Daoy (cell line): Measurements from ENCODE around the gene RAP1B. TPM values are rescaled to one million over a fixed set of nuclear protein-coding genes. Genes with fewer than 3 reads are reported as not detected.

ENCODE experiments used
- DNase-seq: peaks from one replicate; pipeline ENCODE4 v3.0.0-alpha.2; 2015; ENCODE audit warnings: low read depth
- total RNA-seq: library from RNA; depleted of rRNA; stranded (reverse); fragments of >200 nt; shearing (Covaris generic); gene quantifications from 2 replicates; pipeline ENCODE4 v1.2.3, GENCODE V29; 2014; rRNA removed

Gene RAP1B
- total RNA-seq: 329 and 359 TPM in 2 replicates

DNA sequence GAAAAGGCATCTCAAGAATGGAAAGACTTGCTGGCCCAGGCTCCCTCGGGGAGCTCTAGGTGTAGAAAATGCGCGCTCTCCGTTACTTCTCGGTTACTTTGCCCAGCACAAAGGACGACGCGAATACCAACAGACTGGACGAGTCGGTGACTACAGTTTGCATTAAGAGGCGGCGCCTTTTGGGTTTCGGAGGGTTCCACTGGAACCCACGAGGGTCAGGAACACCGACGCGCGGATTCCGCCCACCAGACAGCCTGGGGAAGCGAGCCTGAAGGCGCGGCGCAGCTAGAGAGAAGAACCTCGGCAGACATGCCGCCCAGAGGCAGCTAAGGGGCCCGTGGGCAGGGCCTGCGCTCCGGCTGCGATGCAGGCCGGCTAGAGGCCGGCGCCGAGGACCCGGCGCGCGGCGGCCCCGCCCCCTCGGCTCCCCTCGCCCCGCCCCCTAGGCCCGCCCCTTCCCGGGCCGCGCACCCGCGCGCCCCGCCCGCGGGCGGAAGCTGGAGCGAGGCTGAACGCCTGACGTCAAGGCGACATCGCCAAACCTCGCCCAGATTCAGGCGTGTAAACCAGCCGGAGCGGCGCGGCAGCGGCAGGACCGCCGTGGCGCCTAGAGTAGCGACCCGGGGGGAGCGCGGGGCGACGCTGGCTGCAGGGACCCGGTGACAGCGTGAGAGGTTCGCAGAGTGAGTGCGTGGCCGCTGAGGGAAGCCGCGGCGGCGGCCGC is at the start of gene RAP1B:
TSS of gene RAP1B (plus strand) at position 530 of the 724 bp plus-strand sequence. CDS start 37,826 bp downstream, outside the sequence.
- DNase-seq: peak; percentile 94

DNA sequence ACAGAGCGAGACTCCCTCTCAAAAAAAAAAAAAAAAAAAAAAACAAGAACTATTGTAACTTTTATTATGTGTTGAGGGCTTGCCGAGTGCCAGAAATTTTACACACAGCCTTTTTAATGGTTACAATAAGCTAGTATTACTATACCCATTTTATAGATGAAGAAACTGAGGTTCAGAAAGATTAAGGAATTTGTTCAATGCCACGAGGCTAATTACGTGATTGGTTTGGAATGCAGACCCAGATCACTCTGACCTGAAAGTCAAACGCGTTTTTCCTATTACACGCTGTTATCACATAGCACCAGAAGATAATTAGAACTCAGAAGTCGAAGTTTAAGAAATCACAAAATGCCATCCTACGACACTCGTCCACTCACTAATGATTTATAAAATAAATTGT is 48.9 kb upstream of the RAP1B start:
- DNase-seq: no peak

DNA sequence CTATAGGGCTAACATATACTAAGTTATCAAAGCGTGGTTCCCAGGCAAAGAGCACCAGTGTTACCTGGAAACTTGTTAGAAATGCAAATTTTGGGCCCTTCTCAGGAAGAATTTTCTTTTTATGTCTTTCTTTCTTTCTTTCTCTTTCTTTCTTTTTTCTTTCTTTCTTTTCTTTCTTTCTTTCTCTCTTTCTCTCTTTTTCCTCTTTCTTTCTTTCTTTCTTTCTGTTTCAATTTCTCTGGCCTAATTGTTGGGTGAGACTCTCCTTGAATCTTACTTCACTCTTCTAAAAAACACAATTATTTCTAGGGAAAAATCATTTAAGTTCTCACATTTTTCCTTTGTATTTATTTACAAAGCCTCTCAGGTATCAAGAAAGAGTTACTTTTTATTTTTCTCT is 46.5 kb upstream of the RAP1B start:
- no peak for DNase-seq

DNA sequence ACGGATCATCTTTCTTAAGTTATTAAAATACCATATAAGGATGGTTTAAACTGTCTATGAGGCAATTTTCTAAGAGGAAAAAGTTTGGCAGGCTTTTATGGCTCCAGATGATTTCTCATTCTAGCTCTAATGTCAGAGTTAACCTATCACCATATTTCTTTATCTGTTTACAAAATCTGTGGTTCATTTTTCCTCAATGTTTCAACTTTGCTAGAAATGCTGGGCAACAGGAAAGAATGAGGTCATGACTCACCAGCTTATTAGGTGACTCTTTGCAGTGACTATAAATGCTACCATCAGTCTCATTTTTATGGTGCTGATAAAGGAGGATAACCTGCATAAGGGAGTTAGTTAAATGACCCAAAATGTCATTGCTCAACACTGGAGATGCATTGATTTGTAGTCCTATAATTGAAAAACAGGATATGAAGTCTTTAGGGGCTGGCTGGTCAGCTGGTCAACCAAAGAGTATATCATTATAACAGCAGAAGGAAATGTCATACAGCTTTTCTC is 45.3 kb upstream of the RAP1B start:
- DNase-seq: peak; percentile 86

DNA sequence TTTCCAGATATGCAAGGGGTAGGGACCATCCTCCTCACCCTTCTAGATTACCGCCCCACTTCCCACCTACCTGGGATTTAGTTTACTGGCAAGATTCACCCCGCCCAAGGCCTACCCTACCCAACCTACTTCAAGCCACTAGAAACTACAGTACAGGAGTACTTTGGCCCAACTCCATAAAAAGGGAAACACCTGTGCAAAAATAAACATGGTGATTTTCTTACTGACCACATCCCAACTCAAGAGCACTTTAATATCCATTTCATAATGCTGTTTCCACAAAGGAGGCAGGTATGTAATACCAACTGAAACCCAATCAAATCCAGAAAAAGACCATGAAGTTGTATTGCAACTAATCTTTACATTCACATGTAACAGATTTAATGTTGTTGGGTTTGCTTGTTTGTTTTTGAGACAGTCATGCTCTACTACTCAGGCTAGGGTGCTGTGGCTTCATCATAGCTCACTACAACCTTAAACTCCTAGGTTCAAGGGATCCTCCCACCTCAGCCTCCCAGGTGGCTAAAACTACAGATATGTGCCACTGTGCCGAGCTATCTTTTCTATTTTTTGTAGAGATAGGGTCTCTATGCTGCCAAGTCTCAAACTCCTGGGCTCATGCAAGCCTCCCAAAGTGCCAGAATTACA is 41.7 kb upstream of the RAP1B start:
- DNase-seq: no peak

DNA sequence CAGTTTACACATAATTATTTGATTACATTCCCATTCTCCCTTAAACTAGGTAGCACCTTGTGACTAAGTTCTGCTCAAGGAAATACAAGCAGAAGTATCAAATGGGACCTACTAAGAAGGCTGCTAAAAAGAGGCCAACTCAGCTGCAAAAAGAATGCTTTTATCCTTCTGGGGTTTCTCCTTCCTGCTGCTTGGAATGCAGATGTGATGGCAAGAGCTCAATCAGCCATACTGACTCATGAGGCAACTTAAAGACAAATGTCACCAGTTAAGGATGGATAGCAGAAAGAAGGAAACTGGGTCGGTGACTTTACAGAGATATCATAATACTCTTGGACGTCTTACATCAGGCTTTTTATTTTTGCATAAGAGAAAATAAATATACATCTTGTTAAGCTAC is 38.0 kb upstream of the RAP1B start:
- DNase-seq: no peak

DNA sequence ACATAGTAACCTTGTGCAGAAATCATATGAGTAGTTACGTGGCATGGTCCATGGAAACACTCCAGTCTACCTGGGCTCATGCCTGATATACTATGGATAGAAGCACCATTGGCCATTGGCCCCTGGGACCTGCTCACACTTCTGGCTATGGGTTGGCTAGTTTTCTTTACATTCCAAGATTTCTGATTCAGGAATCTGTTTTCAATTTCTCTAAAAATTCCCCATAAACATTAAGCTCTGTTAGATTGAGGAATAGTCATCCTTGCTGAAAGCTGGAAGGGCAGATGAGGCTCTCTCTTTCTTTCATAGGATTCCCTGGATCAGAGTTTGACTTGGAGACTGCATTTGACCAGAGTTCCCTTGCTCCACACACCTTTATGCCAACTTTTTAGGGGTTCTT is 37.3 kb upstream of the RAP1B start:
- DNase-seq: no peak

DNA sequence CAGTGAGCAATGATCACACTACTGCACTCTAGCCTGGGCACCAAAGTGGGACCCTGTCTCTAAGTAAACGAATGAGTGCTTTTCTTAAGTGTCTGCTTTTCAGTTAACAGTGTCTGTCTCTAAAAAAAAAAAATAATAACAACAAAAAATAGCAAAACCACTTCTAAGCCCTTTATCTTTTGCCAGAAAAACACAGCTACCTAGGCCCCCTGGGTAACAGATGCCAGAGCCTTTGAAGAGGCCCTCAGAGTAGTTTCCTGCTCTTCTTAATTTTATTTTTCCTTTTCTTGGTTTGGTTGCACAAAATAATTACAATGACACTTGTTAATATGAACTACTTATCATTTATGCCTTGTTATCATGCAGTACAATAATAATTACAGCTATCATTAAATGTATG is 32.8 kb upstream of the RAP1B start:
- no peak for DNase-seq

DNA sequence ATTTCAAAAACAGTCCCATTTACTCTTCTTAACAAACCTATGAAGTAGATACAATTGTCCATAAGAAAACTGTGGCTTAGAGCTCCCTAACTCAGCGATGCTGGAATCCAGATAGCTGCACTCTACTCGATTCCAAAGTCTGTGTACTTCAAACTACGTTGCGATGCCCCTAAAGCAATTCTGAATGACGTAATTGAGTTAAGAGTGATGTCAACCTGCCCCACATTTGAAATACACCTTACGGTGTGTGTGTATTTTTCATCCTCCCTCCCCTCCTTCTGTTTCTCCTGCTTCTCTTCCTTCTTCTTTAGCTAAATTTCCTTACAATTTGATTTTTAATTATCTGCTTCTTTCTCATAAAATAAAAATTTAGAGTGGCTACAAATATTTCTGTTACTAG is 31.9 kb upstream of the RAP1B start:
- DNase-seq: no peak

DNA sequence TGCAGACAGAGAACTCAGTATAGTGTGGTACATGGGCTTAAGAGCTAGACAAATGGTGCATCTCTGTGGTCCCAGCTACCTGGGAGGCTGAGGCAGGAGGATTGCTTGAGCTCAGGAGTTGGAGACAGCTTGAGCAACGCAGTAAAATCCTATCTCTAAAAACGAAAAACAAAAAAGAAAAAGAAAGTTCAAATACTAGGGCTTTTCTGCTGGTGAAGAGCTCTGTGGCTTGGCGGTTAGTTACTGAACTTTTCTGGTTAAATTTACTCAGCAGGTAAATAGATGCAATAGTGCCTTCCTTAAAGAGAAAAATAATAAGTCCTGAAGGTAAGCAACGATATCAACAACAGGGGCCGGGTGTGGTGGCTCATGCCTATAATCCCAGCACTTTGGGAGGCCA is 31.4 kb upstream of the RAP1B start:
- DNase-seq: no peak

DNA sequence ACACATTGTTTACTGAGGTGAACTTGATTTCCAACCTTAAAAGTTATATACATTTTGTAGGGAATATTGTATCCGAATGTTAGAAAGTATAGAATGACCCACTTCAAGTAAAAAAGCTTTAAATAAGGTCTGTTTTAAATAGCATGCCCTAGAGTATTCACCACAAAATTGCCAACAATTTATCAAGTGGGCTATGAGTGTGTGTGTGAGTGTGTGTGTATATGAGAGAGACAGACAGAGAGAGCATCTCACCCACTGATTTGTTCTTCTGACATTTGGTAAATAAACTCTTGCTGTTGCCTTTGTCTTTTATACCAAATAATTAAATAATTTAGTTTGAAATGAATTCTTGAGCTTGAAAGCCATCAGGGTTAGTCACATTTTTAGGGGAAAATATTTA is 29.8 kb upstream of the RAP1B start:
- DNase-seq: no peak

DNA sequence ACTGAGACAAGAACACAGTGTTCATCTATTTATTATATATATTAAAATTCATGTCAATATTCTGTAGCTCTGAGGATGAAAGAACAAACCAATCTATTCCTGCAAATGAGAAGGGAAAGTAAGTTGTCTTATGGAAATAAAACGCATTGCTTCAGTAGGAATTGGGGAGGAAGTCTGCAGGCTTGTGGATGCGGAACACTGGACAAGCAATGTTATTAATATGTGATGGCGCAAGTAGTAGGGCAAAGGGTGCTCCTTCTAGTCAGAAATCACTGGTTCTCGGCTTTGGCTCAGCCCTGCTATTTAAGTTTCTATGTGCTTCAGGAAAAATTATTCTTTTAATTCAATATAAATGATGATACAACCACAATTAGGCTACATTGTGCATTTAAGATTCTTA is 28.8 kb upstream of the RAP1B start:
- no peak for DNase-seq

DNA sequence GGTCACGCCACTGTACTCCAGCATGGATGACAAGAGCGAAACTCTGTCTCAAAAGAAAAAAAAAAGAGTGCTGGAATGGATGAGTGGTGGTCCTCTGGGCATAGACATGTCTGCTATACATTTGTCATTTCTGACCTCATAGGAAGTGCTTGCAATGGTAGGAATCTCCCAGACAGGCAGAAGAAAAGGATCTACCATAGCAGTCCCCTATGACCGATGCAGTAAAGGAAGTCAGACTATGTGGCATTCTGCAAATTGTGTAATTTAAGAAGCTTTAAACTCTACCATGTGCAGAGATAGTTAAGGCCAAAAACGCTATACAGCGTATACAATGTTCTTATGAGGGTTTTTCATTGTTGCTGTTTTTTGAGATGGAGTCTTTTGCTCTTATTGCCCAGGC is 24.7 kb upstream of the RAP1B start:
- DNase-seq: no peak

DNA sequence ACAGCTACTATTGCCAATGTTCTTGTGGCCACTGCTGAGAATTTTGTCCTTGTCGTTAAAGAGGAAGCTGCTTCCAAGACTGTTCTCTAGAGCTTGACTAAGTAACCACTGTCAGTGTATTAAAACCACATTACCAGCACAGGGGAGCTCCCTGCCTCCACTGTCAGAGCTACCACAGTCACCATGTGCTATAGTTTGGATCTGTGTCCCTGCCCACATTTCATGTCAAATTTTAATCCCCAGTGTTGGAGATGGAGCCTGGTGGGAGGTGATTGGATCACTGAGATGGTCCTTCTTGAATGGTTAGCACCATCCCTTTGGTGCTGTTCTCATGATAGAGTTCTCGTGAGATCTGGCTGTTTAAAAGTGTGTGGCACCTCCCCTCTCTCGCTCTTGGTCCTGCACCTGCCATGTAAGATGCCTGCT is 23.2 kb upstream of the RAP1B start:
- DNase-seq: no peak

DNA sequence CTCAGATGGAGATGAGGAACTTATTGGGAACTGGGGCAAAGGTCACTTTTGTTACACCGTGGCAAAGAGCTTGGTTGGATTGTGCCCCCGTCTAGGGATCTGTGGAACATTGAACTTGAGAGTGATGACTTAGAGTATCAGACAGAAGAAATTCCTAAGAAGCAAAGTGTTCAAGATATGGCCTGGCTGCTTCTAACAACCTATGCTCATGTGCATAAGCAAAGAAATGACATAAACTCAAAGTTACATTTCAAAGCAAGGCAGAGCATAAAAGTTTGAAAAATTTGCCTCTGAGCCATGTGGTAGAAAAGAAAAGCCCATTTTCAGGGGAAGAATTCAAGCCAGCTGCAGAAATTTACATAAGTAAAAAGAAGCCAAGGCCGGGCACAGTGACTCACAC is 21.5 kb upstream of the RAP1B start:
- DNase-seq: no peak

DNA sequence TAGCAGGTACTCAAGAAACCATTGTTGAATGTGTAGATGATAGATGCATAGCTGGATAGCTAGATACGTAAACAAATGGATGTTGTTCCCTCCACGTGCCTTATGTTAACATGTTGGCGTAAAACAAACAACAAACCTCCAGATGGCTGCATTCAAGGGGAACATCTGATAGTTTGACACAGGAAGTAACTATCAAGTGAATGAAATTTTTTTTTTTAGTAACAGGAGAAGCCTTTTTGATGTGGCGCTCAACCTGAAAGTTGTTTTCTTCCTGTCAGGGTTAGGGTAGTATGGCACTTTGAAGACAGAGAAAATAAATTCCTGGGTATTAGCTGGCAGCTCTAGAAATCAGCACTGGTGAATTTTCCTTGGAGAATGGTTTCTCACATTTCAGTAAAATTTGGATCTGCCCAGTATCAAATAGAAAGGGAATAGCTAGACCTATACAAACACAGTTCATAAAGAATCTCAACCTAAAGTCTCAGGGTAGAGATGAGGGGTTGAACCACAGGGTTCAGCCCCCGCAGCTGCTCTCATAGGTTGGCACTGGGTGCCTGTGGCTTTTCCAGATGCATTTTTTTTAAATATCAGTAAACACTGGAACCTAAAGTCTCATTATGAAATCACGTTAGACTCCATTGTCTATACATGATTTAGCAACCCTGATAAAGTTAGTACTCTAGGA is 18.8 kb upstream of the RAP1B start:
- DNase-seq: no peak

DNA sequence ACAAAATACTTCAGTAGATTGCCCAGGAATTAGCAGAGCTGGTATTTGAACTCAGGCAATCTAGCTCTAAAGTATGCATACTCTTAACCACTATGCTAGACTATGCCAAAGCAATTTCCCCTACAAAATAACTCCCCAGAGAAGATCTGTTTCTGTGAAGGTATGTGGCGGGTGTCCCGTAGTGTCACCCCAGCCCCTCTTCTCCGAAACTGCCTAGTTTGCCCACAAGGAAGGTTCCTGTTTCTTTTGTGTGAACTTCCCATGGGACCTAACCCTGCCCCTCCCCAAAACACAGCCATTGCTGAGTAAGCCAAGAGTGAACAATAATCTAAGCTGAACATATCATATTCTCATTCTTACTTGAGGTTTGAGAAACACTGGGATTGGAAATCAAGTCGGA is 15.5 kb upstream of the RAP1B start:
- no peak for DNase-seq

DNA sequence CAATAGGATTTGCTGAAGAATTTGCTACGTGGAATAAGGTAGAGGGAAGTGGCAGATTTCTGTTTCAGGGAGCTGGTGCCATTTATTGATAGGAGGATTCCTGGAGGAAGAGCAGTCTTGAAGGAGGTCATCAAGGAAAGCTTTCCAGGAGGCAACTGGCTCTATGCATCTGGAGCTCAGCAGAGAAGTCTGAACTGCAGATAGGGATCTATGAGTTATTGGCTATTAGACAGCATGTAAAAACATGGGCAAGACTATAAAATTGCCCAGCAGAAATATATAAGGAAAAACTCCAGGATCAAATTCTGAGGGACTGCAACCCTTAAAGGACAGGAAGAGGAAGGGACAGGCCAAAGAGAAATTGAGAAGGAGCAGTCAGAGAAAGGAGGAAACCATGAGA is 8.9 kb upstream of the RAP1B start:
- no peak for DNase-seq

DNA sequence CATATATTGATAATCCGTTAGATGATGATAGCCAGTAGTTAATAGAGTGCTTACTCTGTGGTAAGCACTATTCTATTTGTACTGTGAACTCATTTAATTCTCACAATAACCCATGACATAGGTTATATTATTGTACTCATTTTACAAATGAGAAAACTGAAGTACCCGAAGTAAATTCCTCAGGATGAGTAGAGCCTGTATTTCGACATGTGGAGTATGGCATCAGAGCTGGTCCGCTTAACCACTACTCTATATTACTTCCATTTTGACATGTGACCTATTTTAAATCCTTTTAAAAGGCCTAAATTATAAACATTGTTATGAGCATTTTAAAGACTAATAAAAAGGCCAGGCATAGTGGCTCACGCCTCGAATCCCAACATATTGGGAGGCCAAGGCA is 8.0 kb upstream of the RAP1B start:
- DNase-seq: no peak

DNA sequence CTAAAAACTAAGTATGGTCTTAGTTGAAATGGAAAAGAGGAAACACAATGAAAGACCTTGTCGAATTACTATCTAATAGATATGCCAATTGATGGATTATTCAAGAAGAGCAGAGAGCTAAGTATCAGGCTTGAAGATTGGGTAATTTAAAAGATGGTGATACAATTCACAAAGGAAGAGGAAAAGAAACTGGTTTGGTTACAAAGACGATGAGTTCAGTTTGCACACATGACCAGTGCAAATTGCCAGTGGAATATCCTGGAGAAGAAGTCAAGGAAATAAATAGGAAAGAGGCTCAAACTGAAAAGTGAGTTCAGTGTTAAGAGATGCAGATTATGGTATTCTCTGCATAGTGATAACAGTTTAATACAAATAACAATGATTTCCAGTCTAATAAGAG is 2.5 kb upstream of the RAP1B start:
- DNase-seq: no peak

DNA sequence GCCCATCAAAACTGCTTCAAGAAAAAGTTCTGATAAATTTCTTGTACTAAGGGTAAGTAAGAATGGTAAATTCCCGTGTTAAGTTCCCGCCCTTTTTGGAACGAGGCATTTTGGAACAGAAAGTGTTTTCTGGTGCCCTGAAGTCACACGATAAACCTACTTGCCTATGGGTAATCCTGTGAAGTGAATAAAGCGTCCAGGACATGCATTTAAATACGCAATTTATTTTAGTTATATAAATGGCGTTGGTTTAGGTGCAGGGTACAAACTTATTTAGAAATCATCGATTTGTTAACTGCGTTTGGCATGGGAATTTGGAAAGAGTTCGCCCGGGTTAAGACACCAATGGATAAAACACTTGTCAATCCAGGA is 715 bp upstream of the RAP1B start:
- peak; percentile 47 for DNase-seq

DNA sequence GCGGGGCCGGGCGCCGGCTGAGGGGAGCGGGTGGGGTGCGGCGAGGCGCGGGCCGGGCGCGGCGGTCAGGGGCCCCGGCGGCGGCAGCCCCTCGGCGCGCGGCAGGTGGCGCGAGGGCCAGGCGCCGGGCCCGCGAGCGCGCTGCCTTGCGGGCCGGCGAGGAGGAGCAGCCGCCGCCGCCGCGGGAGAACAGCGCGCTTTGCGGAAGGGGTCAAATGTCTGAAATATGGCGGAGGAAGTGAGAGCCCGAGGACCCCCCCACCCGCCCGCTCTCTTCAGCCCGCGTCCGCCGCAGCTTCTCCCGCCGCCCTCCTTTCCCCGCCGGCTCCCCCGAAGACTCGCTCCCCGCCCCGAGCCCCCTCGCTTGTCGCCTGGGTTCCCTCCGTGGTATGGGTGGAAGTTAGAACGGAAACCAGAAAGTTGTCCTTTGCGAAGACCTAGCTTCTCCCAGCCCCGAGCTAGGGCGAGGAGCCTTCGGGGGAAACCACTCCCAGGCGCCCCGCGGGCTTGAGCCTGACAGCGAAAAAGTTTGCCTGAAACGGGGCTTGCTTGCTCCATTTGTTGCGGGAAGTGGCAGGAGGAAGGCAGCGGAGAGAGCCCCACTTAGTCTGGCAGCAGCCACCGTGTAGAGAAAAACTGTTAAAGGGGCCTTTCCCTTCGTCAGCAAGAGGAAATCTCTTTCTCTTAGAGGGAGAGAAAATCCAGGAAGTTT is 551 bp downstream of the RAP1B start:
- peak; percentile 64 for DNase-seq
